Posterior vena cava (tissue), 2 donors: ENCODE data around the gene CATSPER4. TPM values are rescaled to one million over a fixed set of nuclear protein-coding genes. Genes with fewer than 3 reads are reported as not detected.
A peak's percentile ranks its signal among the peaks of the same experiment; 100 is the strongest.

Source experiments
- DNase-seq: peaks from one replicate; pipeline ENCODE4 v3.0.0-alpha.2; 2020; ENCODE audit warnings: low spot score
- intact Hi-C, 2 donors: fragments of 100-400 bp; cut with DNase I; formaldehyde crosslinking; loops; one replicate each; pipeline versions ENCODE4 v1.14.1 to v1.14.2; 2022 to 2023
- total RNA-seq, 2 donors: library from RNA; stranded (reverse); fragmentation: NEBNext Ultra II Directional; extraction: Animal tissue kit (Norgen Biotek cat#: 25700); gene quantifications; one replicate each; pipeline ENCODE4 v1.2.1, GENCODE V29; 2021
- donor health status: DM: yes; HTN: yes; CAD: no.
- donor health status: DM: yes; HTN: yes; CAD: no.

The CATSPER4 gene
- total RNA-seq, 2 donors from 2014 or later: not detected

DNA sequence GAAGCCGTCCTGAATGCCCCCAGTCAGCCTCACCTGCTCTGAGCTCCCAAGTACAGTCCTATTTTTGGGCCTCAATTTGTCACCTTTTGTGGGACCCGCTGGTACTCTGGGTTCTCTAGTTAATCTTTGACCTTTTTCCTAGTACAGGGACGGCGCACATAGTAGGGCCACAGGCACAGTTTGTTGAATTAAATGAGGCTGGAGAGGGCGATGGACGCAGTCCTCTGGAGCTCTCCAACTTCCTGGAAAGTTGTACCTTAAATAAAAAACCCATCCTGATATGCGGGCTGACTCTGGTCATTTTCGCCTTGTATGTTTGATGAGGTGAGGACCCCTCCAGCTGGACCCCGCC, 26.7 kb upstream of the CATSPER4 start:
- intact Hi-C loops: loop anchor here in 1 of 2 donors (5.0 kb wide), 1 partner anchor 56 kb away; no protein-coding TSS in a partner anchor

DNA sequence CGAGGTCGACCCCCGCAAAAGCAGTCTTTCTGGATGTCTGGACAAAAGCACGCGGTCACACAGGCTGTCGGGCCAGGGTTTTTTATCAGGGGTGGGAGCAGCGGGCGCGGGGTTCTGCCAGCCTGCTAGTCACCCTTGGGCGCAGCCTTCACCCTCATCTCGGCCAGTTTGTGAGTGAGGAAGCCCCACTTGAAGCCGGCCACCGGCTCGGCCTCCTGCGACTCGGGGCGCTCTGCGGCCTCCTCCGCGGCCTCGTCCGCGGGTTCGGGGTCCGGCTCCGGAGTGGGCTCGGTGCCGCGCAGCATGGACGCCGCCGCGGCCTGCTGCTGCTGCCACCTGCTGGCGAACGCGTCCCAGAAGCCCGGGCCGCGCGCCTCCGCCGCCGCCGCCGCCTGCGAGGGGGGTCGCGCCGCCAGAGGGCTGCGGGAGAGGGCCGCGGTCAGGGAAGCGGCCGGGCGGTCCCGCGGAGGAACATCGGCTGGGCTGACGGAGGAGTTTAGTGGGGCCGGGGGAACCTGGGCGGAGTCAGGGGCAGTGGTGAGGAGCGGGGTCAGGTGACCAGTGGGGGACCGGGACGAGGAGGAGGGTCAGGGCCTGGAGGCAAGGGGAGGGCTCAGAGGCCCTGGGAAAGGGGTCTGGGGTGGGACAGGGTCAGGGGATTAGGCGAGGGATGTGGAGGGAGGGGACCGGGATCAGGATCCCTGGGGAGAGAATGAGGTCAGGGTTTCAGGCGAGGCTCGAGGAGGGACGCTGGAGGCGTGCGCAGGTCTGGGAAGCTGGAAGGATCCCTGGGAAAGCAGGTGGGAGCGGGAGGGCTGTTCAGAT, 26.2 kb upstream of the CATSPER4 start:
- intact Hi-C loops: loop anchor here in 1 of 2 donors (5.0 kb wide), 1 partner anchor 57 kb away; no protein-coding TSS in a partner anchor
- DNase-seq: no peak

More for the DNA sequence above, 26.7 kb upstream of the CATSPER4 start:
- DNase-seq: no peak

- DNase-seq: no peak
- intact Hi-C loops: loop anchor here in 1 of 2 donors (5.0 kb wide), 2 partner anchors 58 to 157 kb away; no protein-coding TSS in a partner anchor
Observed at GRCh38 chr1:26164861-26165842, 25.2 kb upstream of the CATSPER4 start.

DNA sequence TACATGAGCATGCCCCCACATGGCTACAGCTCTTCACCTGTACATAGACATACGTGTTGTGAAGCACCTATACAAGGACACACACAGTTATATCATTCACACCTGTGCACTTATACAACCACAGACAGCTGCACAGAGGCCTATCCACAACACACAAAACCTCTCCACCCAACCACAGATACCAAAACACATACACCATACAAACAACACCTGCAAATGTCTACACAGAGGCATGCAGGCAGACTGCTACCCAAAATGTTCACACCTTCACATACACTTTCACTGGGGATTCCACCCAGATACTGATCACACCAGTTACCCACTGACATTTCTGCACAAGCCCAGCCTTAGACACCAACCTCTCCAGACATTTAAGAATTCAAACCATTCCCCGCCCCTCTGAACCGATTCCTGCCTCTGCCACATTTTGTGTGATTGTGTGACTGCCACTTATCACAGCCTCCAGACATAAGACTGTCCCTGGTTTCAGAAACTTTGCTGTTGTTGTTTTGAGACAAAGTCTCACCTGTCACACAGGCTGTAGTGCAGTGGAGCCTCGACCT, 23.6 kb upstream of the CATSPER4 start:
- intact Hi-C loops: loop anchor here in 1 of 2 donors (5.0 kb wide), 1 partner anchor 156 kb away; no protein-coding TSS in a partner anchor
- no peak for DNase-seq

- intact Hi-C loops: loop anchor here in 1 of 2 donors (5.0 kb wide), 1 partner anchor 154 kb away; no protein-coding TSS in a partner anchor
- no peak for DNase-seq
Observed at GRCh38 chr1:26168410-26169197, 21.8 kb upstream of the CATSPER4 start, which contains the start of gene C1orf232. TSS of gene C1orf232 (minus strand) at chr1:26168963. CDS start at chr1:26168499, 464 bp downstream.

DNA sequence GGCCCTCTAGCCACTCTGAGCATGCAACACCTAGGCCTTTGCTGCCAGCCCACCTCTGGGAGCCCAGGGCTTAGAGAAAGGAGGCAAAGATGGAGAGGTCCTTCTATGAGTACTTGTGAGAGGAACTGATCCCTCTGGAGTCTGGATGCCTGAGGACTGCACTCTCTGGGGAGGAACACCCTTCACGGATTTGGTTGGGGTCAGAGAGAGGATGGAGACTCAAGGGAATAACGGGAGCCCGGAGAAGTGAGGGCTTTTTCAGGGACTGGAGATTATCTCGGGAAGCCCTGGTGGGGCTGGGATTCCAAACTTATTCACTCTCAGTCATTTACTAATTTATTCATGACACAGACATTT, 21.2 kb upstream of the CATSPER4 start:
- DNase-seq: no peak
- intact Hi-C loops: loop anchor here in 1 of 2 donors (5.0 kb wide), 1 partner anchor 153 kb away; no protein-coding TSS in a partner anchor

- peak; percentile 98 for DNase-seq
- intact Hi-C loops: loop anchor here (5.0 kb wide), 2 partner anchors 152 to 1637 kb away; no protein-coding TSS in a partner anchor
Observed at GRCh38 chr1:26169669-26170471, 20.5 kb upstream of the CATSPER4 start, which contains the start of gene ZNF593. TSS of gene ZNF593 (plus strand) at chr1:26169908. CDS start at chr1:26169984, 76 bp downstream.

GRCh38 chr1:26170472-26170821, 20.0 kb upstream of the CATSPER4 start:
- DNase-seq: no peak
- intact Hi-C loops: loop anchor here in 1 of 2 donors (5.0 kb wide), 1 partner anchor 1637 kb away; no protein-coding TSS in a partner anchor

DNA sequence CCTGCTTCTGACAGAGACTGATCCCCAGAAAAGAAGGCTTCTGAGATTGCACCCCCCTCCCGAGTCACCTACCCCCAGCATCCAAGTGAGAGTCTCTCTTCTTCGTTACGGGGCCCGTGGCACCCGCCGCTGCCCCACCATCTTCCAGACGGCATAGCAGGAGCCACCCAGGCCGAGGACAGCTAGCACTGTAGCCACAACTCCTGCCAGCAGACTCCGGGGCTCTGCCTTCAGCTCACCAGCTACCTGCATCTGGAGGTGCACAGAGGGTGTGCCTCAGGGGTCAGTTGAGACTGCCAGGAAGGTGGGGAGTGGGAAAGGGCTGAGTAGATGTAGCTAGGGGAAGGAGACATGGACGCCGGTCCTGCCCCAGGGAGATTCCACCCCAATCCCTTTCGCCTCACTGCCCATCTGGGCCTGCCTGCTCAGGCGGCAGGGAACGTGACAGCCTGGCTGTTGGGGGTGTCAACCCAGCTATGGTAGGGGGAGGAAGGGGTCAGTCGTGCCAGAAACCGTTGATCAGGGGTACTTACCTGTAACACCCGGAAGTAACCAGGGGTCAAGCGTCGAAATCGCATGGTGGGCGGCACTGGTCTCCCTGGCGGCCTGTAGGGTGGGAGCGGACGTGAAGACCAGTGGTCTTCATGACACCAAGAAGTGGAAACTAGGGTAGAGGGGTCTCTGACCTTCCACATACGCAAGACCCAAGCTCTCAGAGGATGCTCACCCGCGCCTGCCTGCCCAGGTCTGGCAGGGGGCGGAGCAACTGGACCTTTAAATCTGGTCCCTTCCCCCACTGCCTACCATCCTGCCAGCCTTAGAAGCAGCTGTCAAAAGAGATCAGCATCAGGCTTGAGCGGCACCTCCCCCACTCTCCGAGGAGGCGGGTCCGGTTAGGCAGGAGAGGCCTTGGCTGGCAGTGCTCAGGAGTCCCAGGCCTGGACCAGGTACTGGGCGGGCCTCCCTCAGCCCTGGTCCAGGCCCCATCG, 19.0 kb upstream of the CATSPER4 start, which contains the start of gene ZNF593OS:
TSS of gene ZNF593OS (minus strand) at position 749 of the 989 bp plus-strand sequence. CDS start at position 578, 171 bp downstream.
- intact Hi-C loops: loop anchor here in 1 of 2 donors (5.0 kb wide), 1 partner anchor 1636 kb away; no protein-coding TSS in a partner anchor
- DNase-seq: no peak

GRCh38 chr1:26175346-26175745, 15.1 kb upstream of the CATSPER4 start:
- no peak for DNase-seq
- intact Hi-C loops: no loop called here

GRCh38 chr1:26177182-26177684, 13.2 kb upstream of the CATSPER4 start, which contains the start of gene CNKSR1:
TSS of gene CNKSR1 (plus strand) at chr1:26177491. CDS start at chr1:26177548, 57 bp downstream.
- DNase-seq: no peak
- intact Hi-C loops: no loop called here

DNA sequence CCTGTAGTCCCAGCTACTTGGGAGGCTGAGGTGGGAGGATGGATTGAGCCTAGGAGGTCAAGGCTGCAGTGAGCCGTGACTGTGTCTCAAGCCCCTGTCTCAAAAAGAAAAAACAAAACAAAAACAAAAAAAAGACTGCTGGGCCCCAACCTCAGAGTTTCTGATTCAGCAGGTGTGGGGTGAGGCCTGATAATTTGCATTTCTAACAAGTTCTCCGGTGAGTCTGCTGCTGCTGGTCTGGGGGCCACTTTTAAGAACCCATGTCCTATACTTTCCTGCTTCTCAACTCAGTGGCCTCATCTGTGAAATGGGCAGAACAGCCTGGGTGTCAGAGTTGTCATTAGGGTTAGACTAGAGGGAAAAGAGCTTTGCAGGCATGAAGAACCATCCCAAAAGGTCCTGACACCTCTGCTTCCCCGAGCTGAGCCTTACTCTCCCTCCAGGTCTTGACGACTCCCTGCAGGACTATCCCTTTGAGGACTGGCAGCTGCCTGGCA, 10.3 kb upstream of the CATSPER4 start:
- intact Hi-C loops: no loop called here

GRCh38 chr1:26181586-26182382, 8.6 kb upstream of the CATSPER4 start:
- no peak for DNase-seq
- intact Hi-C loops: no loop called here

More for the DNA sequence above, 10.3 kb upstream of the CATSPER4 start:
- DNase-seq: no peak

DNA sequence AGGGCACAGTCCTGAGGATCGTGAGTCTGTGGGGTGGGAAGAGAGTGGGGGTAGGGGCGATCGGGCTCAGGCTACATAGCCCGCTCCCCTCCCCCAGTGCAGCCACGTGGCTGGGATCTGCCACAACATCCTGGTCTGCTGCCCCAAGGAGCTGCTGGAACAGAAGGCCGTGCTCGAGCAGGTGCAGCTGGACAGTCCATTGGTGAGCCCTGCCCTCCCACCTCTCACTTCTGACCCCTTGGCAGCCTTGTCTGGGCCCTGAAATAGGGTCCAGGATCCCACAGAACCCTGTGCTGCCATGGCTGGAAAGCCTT, 8.1 kb upstream of the CATSPER4 start:
- intact Hi-C loops: no loop called here
- DNase-seq: no peak

GRCh38 chr1:26184086-26184485, 6.3 kb upstream of the CATSPER4 start:
- no peak for DNase-seq
- intact Hi-C loops: no loop called here
